Right renal pelvis (tissue), 4 donors: ENCODE measurements around the gene FIGLA. TPM values are rescaled to one million over a fixed set of nuclear protein-coding genes. Genes with fewer than 3 reads are reported as not detected.
"Not testable (repeated sequence)": the region's sequence is repeated elsewhere in the genome, so short reads cannot be mapped to it uniquely, and the experiment has no call there.

Experiments
- DNase-seq, 4 donors: peaks; one replicate each; pipeline ENCODE4 v3.0.0-alpha.2; 2013; ENCODE audit warnings: low read depth in 4 of 4, low spot score in 3 of 4, missing footprints in 1 of 4
- polyA plus RNA-seq, 4 donors: library from polyadenylated mRNA; unstranded; fragments of 120-200 nt; gene quantifications; one replicate each; pipeline ENCODE4 v1.2.1, GENCODE V29; 2013; ENCODE audit not compliant: insufficient read length in 4 of 4

Gene FIGLA
- polyA plus RNA-seq, 4 donors, result not detected

DNA sequence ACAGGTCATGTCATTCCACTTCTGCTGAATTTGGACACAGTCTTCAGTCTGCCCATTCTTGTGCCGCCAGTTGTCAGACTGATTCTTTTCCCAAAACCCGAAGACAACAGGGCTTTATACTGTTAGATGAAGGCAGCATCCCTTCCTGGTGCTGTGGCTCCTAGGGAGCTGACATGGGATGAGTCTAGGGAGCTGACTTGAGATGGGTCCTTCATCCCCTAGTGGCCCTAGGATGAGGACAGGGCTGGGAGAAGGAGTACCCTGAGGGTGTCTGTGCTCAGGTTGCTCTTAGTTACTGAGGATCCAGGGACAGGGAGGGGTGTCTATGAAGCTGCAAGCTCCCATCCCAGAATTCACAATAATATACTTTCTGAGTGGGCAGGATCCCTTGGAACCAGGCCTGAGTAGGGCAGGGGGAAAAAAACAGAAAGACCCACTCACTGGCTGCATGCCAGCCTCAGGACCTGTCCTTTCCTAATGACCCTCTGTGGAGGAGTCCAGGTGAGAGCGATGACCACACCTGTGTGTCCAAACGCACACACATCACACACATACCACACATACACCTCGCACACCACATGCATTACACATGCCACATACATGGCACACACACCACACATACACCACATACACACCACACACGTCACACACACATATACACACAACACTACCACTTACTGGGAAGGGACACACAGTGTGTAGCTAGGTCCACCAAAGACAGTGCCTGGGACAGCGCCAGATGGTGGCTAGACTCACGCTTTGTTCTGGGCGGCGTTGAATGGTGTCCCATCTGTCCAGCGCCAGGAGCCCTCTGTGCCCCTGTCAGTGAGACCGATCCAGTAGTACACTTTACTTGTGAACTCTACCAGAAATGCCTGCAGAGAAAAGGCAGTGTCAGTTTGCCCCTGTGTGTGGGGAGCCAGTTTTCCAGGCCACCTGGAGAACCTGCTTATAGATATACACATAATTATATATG is 18.8 kb upstream of the FIGLA start:
- DNase-seq, result no peak

- DNase-seq, result no peak
These were observed 17.3 kb upstream of the FIGLA start for GRCh38 chr2:70807828-70808118.

DNA sequence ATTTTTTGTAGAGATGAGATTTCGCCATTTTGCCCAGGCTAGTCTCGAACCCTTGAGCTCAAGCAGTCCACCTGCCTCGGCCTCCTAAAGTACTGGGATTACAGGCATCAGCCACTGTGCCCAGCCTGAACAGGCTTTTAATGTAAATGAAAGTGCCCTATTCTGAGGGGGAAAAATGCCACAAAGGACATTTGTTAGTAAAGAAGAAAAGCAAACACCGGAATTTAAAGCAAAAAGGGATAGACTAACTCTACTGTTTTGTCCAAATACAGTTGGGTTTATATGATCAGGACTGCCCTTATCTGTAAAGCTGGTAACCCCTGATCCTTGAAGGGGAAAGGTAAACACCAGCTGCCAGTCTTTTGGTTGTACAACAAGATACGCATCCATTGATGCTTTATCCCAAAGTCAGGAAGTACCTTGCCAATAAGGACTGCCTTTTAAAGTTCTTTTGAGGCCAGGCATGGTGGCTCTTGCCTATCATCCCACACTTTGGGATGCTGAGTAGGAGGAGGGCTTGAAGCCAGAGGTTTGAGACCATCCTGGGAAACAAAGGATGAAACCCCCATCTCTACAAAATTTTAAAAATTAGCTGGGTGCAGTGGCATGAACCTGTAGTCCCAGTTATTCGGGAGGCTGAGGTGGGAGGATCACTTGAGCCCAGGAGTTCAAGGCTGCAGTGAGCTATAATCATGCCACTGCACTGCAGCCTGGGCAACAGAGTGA is 16.8 kb upstream of the FIGLA start:
- no peak for DNase-seq

DNA sequence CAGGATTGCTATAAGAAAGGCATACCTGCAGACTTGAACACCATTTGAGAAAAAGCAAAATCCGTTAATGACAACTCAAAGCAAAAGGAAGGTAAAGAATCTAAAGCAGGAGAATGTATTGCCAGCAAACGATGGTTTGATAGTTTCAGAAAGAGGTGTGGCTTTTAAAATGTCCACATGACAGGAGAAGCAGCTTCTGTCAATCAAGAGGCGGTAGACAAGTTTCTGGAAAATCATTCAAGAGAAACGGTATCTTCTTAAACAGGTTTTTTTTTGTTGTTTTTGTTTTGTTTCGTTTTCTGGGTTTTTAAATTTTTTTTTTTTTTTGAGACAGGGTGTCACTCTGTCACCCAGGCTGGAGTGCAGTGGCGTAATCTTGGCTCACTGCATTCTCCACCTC is 16.2 kb upstream of the FIGLA start:
- DNase-seq, result no peak

DNA sequence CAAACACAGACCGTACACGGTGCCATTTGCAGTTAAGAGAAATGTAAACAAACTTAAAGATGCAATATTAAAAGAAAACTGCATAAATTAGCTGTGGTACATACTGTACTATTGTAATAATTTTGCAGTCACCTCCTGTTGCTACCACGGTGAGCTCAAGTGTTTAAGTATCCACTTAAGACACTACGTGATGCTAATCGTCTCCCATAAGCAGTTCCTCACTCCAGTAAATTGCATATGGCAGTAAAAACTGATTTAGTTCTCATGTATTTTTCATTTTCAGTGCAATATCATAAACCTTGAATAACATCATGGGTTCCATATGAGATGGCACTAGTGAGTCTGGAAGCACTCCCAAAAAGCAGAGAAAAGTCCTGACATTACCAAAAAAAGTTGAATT is 15.6 kb upstream of the FIGLA start:
- no peak for DNase-seq

DNA sequence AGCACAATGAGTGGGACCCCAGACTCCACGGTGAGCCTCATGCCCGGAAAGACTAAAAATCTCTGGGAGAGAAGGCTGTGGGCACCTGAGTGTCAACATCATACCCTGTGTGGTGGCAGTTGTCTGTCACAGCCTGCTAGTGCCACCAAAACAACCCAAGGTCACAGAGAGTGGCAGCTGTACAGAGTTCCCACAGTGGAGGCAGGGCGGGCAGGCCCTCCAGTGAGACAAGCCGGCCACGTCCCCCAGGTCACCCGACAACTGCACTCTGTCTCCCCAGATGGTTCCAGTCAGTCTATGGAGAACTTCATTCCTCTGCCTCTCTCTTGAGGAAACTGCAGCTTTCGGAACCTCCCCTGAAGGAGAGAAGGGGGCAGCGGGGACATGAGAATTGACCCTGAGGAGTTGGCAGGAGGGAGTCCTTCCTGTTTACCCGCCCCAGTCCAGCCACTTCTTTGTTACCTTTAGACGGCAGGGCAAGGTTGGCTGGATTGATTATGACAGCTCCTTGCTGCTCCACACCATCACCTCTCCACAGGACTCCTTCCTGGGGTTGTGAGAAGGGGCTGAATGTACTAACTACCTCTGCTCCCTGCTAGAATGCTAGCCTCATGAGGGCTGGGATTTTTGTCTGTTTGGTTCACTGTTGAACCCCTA is 11.3 kb upstream of the FIGLA start:
- no peak for DNase-seq

GRCh38 chr2:70799706-70800105 is 9.3 kb upstream of the FIGLA start:
- no peak for DNase-seq

DNA sequence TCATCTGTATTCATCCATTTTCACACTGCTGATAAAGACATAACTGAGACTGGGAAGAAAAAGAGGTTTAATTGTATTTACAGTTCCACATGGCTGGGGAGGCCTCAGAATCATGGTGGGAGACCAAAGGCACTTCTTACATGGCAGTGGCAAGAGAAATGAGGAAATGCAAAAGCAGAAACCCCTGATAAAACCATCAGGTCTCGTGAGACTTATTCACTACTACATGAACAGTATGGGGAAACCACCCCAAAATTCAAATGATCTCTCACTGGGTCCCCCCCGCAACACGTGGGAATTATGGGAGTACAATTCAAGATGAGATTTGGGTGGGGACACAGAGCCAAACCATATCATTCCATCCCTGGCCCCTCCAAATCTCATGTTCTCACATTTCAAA is 7.6 kb upstream of the FIGLA start:
- DNase-seq, result not testable (repeated sequence)

DNA sequence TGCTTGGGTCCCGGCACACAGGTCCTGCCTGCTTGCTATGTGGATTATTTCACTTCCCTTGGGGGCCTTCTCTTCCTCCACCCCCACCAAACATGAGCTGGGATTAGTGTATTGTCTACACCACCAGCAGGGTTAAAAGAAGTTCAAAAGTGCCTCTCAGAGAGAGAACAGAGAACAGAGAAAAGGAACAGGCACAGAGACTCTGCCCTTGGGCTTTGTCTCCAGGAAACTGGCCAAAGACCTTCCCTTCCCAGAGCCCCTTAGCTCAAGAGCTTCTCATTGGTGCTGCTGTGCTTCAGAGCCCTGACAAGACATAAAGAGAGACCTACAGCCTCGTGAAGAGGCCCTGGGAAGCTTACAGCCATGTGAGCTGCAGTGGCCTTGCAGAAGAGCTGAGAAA is 7.1 kb upstream of the FIGLA start:
- DNase-seq, result no peak

DNA sequence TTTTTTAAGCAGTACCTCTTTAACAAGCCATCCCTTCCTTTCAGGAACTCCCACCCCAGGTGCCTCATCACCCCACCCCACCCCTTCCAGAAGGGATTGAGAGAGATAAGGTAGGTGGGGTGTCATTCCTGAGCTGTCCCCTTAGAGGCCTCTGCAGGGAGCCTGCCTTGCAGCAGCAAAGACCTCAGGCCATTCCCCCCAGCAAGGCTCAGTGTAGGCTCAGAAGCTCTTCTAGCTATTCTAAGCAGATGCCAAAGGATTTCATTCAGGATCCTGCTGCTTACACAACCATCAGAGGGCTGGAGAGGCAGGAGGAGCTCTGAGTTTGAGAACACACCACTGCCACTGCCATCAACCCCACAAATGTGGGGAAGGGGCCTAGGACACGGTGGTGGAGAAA is 5.8 kb upstream of the FIGLA start:
- DNase-seq, result no peak

DNA sequence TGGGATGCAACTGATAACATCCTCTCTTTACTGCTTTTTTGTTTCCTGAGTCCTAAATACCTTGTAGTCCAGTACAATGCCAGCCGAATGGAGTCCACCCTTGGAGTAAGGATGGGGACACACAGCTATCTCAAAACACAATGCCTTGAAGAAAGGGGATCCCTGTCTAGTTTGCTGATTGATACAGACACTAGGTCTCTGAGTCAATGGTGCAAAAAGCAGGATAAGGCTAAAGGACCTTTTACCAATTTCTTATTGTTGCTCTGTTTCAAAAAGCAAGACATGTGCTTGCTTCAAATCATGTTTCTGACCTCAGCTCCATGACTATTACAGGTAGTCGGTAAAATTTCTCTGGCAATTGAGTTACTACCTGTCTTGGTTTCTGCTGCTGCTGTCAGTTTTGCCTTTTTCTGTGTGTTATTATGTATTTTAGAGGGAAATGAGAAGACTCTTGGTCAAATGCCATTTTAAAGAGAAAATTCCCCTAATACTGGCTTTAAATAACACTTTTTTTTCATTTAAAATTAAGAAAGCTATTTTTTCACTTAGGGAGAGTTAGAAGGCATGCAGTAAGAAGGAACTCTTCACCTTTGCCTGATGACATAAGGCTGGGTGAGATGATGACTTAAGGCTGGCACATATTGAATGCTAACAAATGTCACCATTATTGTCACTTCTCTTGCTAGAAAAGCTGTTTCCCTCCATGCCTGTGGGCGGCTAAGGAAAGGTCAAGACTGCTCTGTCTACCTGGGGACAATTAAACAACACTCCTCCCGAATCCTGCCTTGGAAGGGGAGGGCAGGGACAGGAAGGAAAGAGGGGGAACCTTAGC is 4.9 kb upstream of the FIGLA start:
- no peak for DNase-seq

- DNase-seq, result no peak
These were observed 3.0 kb upstream of the FIGLA start for GRCh38 chr2:70793450-70793849.

GRCh38 chr2:70789304-70790135 is 923 bp downstream of the FIGLA start:
- peak in 2 of 4 donors; percentile 35 to 59 for DNase-seq

- no peak for DNase-seq
These were observed 5.1 kb downstream of the FIGLA start for GRCh38 chr2:70785137-70785911.

GRCh38 chr2:70784320-70784719 is 6.1 kb downstream of the FIGLA start:
- DNase-seq, result no peak

DNA sequence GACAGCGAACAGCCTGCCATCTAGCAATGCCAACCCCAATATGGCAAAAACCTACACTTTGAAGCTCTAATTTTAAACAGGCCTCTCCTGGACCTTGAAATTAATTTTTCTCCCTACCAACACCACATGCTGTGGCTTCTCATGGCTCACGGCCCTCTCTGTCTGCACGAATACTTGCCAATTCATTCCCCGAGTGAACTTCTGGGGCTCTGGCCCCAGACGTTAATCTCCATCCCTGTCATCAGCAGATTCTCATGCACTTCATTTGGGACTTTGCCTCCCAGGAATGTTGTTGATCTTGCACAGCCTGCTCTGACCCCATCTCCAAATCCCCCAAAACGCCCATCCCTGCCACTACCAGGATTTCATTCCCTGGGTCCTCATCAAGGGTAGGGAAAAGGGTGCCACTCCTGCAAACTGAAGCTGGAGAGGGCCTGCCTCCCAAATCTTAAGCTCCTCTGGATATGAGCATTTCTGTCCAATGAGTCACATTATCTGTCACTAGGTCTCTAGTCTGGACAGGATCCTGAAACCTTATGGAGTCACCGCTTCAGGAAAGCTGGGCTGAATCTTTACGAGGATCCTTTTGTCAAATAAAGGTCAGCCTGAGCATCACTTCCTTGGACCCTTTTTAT is 10.4 kb downstream of the FIGLA start:
- DNase-seq, result no peak

DNA sequence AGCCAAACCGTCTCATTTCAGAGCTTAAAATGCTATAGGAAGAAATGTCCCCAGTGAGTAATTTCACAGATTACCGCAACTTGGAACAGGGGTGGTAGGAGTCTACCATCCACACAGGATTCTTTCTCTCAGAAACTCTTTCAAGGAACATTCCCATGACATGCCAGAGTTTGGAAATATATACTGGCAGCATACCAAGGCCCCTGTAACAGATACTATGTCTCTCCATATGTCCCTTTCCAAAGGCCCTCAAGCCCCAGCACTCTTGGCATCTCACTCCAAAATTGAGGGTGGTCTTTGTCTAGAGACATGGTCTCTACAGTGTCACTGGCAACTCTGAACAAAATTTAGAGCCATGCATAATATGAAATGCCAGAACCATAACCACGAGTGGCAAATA is 11.0 kb downstream of the FIGLA start:
- DNase-seq, result no peak

GRCh38 chr2:70778676-70779075 is 11.8 kb downstream of the FIGLA start:
- no peak for DNase-seq

DNA sequence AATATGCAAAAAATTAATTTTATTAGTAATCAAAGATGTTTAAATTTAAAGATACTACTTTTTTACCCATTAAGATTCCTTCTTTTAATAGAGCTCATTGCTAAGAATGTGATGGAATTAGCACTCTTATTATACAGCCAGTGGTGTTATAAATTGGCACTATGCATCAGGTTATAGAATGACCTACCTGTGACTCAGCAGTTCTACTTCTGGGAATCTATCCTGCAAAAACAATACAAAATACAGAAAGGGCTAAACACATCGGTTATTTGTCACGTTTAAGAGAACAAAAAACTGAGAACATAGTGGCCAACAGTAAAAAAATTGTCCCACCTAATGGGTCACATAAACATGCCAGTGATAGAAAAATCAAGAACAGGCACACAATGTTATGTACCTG is 13.0 kb downstream of the FIGLA start:
- DNase-seq, result no peak
